HepG2 (cell line): ENCODE measurements around the gene KIF22. TPM values are rescaled to one million over a fixed set of nuclear protein-coding genes. Genes with fewer than 3 reads are reported as not detected.
A peak's percentile ranks its signal among the peaks of the same experiment; 100 is the strongest.

Source experiments
- ARNTL ChIP-seq: sonication (generic); formaldehyde crosslinking; IDR thresholded peaks from 2 replicates; pipeline ENCODE4 v1.4.0; 2020; ENCODE audit warnings: mild to moderate bottlenecking, missing genetic modification reagents
- CREBL2 ChIP-seq: sonication (generic); formaldehyde crosslinking; IDR thresholded peaks from 2 replicates; pipeline ENCODE4 v1.8.1; 2023; ENCODE audit warnings: missing genetic modification reagents, mild to moderate bottlenecking, borderline replicate concordance
- ESRRA ChIP-seq: sonication (generic); formaldehyde crosslinking; IDR thresholded peaks from 2 replicates; pipeline ENCODE4 v1.5.1; 2020; ENCODE audit warnings: mild to moderate bottlenecking, low read depth, missing genetic modification reagents
- HMGXB3 ChIP-seq: sonication (generic); formaldehyde crosslinking; IDR thresholded peaks from 2 replicates; pipeline ENCODE4 v1.4.0; 2020; ENCODE audit warnings: missing genetic modification reagents, borderline replicate concordance
- NFIB ChIP-seq: sonication (generic); formaldehyde crosslinking; IDR thresholded peaks from 2 replicates; pipeline ENCODE4 v1.9.0; 2021; ENCODE audit warnings: missing genetic modification reagents, mild to moderate bottlenecking, borderline replicate concordance
- POGK ChIP-seq: sonication (generic); formaldehyde crosslinking; conservative IDR thresholded peaks from 2 replicates; pipeline ENCODE4 v1.8.0; 2022; ENCODE audit warnings: mild to moderate bottlenecking, moderate library complexity, missing genetic modification reagents
- RARA ChIP-seq: IDR thresholded peaks from 2 replicates; pipeline ENCODE4 v1.6.1; 2016; ENCODE audit warnings: missing genetic modification reagents, missing compliant biosample characterization
- RBAK ChIP-seq: sonication (generic); formaldehyde crosslinking; IDR thresholded peaks from 2 replicates; pipeline ENCODE4 v1.5.1; 2020; ENCODE audit warnings: mild to moderate bottlenecking, missing genetic modification reagents
- ZNF24 ChIP-seq: fragments of 450-650 bp; IDR thresholded peaks from 2 replicates; pipeline ENCODE4 v1.6.1; 2017; ENCODE audit warnings: antibody characterized with exemption, mild to moderate bottlenecking
- ZNF615 ChIP-seq: sonication (generic); formaldehyde crosslinking; IDR thresholded peaks from 2 replicates; pipeline ENCODE4 v1.5.0; 2020; ENCODE audit warnings: mild to moderate bottlenecking, missing genetic modification reagents, borderline replicate concordance
- ZNF709 ChIP-seq: sonication (generic); formaldehyde crosslinking; IDR thresholded peaks from 2 replicates; pipeline ENCODE4 v1.5.0; 2020; ENCODE audit warnings: mild to moderate bottlenecking, missing genetic modification reagents
- polyA plus RNA-seq, 8 experiments: library from polyadenylated mRNA; depleted of rRNA in 3 of 8; stranded (reverse) in 7 of 8; unstranded in 1 of 8; fragments of >200 nt; fragmentation: Illumina TruSeq in 4 of 8; extraction: Trizol in 4 of 8; gene quantifications; 2 replicates each; pipeline versions ENCODE4 v1.2.1 to v1.2.3, GENCODE V29; 2011 to 2016; ENCODE audit warnings: low read depth in 4 of 8, missing spikeins in 1 of 8, mixed read lengths in 1 of 8; ENCODE audit not compliant: insufficient read depth in 1 of 8
- total RNA-seq, 5 experiments: library from RNA; depleted of rRNA; stranded (reverse); fragments of >200 nt; fragmentation: Illumina TruSeq; extraction: Trizol; gene quantifications; 2 replicates each; pipeline ENCODE4 v1.2.3, GENCODE V29; 2016; ENCODE audit warnings: low read depth in 1 of 5

The KIF22 gene
- total and polyA plus RNA-seq, 2 of the 13 experiments (the other 11 are each of a cell fraction or from before 2014, with no cell fraction given) = 95.8 to 118 TPM

- TF ChIP-seq POGK (CRISPR knock-in tag) (0 out of 2 replicates have a peak, but pooled peaks have one; percentile 19), CREBL2 (CRISPR knock-in tag) (no peak), ZNF615 (CRISPR knock-in tag) (no peak; the same call in 1 of the 2 replicates), NFIB (CRISPR knock-in tag) (no peak), ZNF24 (no peak), ESRRA (no peak), RARA (no peak), ZNF709 (CRISPR knock-in tag) (0 out of 2 replicates have a peak, but pooled peaks have one; percentile 32), HMGXB3 (0 out of 2 replicates have a peak, but pooled peaks have one; percentile 4), RBAK (CRISPR knock-in tag) (no peak), ARNTL (peak; percentile 53; the same call in 1 of the 2 replicates)
- TF ChIP-seq, all 625 proteins: peak for 61
These were observed 30.4 kb downstream of the KIF22 start (continued) for GRCh38 chr16:29820730-29821642.
